Measurements from ENCODE around the gene RNF32.
"Not testable (repeated sequence)": the region's sequence is repeated elsewhere in the genome, so short reads cannot be mapped to it uniquely, and the experiment has no call there.

RNF32 gene

GRCh38 chr7:156691764-156692163 lies 51.2 kb downstream of the RNF32 start:
- Histone ChIP-seq H3K79me1 (ENCODE audit: low read length) (no peaks in the 10 kb centered on the region), H3K27me3 (ENCODE audit: insufficient read depth, low read length, poor library complexity) (no peaks in the 10 kb centered on the region), H2BK5ac (ENCODE audit: low read length) (no peak overlapping the region), H3K4me3 (ENCODE audit: low read length) (no peak overlapping the region), H3K9ac (ENCODE audit: low read length) (no peak overlapping the region), H2AK5ac (ENCODE audit: low read length) (no peak overlapping the region), H3K4me1 (ENCODE audit: control insufficient read depth, low read depth, low read length) (no peaks in the 10 kb centered on the region), H4K8ac (ENCODE audit: low read depth, low read length) (no peak overlapping the region), H3K56ac (ENCODE audit: low read length) (no peak overlapping the region), H3K79me2 (ENCODE audit: control insufficient read depth, insufficient read depth, low read length) (no peaks in the 10 kb centered on the region), H3K36me3 (ENCODE audit: control insufficient read depth, insufficient read depth, low read length) (no peaks in the 10 kb centered on the region), H3K23ac (ENCODE audit: low read length) (no peak overlapping the region), H4K5ac (ENCODE audit: low read length) (no peak overlapping the region), H3K18ac (ENCODE audit: low read length) (no peak overlapping the region), H3K27ac (ENCODE audit: low read depth, low read length) (no peak overlapping the region), H2BK120ac (ENCODE audit: low read depth, low read length) (no peak overlapping the region), H2BK15ac (replicated peaks; ENCODE audit: low read depth) (no peak overlapping the region), H3K4ac (ENCODE audit: low read depth, low read length) (no peak overlapping the region), H3K4me2 (ENCODE audit: low read length) (no peak overlapping the region)
- WGBS (ENCODE audit: extremely low coverage, insufficient coverage, low lambda C conversion rate), result no CpG with 5 or more reads among the region's 5 CpGs
- no peak for DNase-seq

DNA sequence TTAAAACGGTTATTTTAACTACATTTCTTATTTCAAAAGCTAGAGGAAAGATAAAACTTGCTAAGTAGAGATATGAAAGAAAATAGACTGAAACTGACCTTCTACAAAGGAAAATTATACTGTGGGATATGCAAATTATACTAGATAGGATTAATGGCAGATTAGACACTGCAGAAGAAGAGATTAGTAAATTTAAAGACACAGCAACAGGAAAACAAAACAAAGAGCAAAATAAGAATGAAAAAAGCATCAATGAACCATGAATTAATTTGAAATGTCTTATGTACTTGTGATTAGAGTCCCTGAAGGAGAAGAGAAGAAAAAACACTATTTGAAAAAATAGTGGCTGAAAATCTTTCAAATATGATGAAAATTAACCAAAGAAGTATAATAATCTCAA lies 52.3 kb downstream of the RNF32 start:
- Histone ChIP-seq H2BK15ac (replicated peaks; ENCODE audit: low read depth) (no peak overlapping the region), H3K27me3 (ENCODE audit: insufficient read depth, low read length, poor library complexity) (no peaks in the 10 kb centered on the region), H2AK5ac (ENCODE audit: low read length) (no peak overlapping the region), H3K27ac (ENCODE audit: low read depth, low read length) (no peak overlapping the region), H3K23ac (ENCODE audit: low read length) (no peak overlapping the region), H3K9ac (ENCODE audit: low read length) (no peak overlapping the region), H3K18ac (ENCODE audit: low read length) (no peak overlapping the region), H3K4me2 (ENCODE audit: low read length) (no peak overlapping the region), H3K36me3 (ENCODE audit: control insufficient read depth, insufficient read depth, low read length) (no peaks in the 10 kb centered on the region), H3K56ac (ENCODE audit: low read length) (no peak overlapping the region), H3K4me1 (ENCODE audit: control insufficient read depth, low read depth, low read length) (no peaks in the 10 kb centered on the region), H3K4me3 (ENCODE audit: low read length) (no peak overlapping the region), H2BK5ac (ENCODE audit: low read length) (no peak overlapping the region), H2BK120ac (ENCODE audit: low read depth, low read length) (no peak overlapping the region), H4K5ac (ENCODE audit: low read length) (no peak overlapping the region), H3K79me2 (ENCODE audit: control insufficient read depth, insufficient read depth, low read length) (no peaks in the 10 kb centered on the region), H4K8ac (ENCODE audit: low read depth, low read length) (no peak overlapping the region), H3K79me1 (ENCODE audit: low read length) (no peaks in the 10 kb centered on the region), H3K4ac (ENCODE audit: low read depth, low read length) (no peak overlapping the region)
- DNase-seq, result no peak
- no CpG with 5 or more reads among the region's 1 CpG for WGBS (ENCODE audit: extremely low coverage, insufficient coverage, low lambda C conversion rate)

GRCh38 chr7:156693627-156694026 lies 53.1 kb downstream of the RNF32 start:
- H3K79me1 ChIP-seq (ENCODE audit: low read length), result no peaks in the 10 kb centered on the region
- H3K23ac ChIP-seq (ENCODE audit: low read length), result no peak overlapping the region
- H3K27me3 ChIP-seq (ENCODE audit: insufficient read depth, low read length, poor library complexity), result no peaks in the 10 kb centered on the region
- H4K8ac ChIP-seq (ENCODE audit: low read depth, low read length), result no peak overlapping the region
- no peaks in the 10 kb centered on the region for H3K4me1 ChIP-seq (ENCODE audit: control insufficient read depth, low read depth, low read length)
- no peak overlapping the region for H3K4ac ChIP-seq (ENCODE audit: low read depth, low read length)
- H3K36me3 ChIP-seq (ENCODE audit: control insufficient read depth, insufficient read depth, low read length), result no peaks in the 10 kb centered on the region
- H4K5ac ChIP-seq (ENCODE audit: low read length), result no peak overlapping the region
- H3K9ac ChIP-seq (ENCODE audit: low read length), result no peak overlapping the region
- H3K18ac ChIP-seq (ENCODE audit: low read length), result no peak overlapping the region
- H2BK5ac ChIP-seq (ENCODE audit: low read length), result no peak overlapping the region
- no peaks in the 10 kb centered on the region for H3K79me2 ChIP-seq (ENCODE audit: control insufficient read depth, insufficient read depth, low read length)
- no peak overlapping the region for H2BK15ac ChIP-seq (replicated peaks; ENCODE audit: low read depth)
- DNase-seq, result no peak
- no peak overlapping the region for H2BK120ac ChIP-seq (ENCODE audit: low read depth, low read length)
- H3K4me2 ChIP-seq (ENCODE audit: low read length), result no peak overlapping the region
- H2AK5ac ChIP-seq (ENCODE audit: low read length), result no peak overlapping the region
- no peak overlapping the region for H3K56ac ChIP-seq (ENCODE audit: low read length)
- no peak overlapping the region for H3K4me3 ChIP-seq (ENCODE audit: low read length)
- no peak overlapping the region for H3K27ac ChIP-seq (ENCODE audit: low read depth, low read length)
- WGBS (ENCODE audit: extremely low coverage, insufficient coverage, low lambda C conversion rate), result no CpG with 5 or more reads among the region's 3 CpGs

GRCh38 chr7:156697283-156697682 lies 56.7 kb downstream of the RNF32 start:
- not testable (repeated sequence) for H3K23ac ChIP-seq (ENCODE audit: low read length); H2AK5ac ChIP-seq (ENCODE audit: low read length); H2BK15ac ChIP-seq (replicated peaks; ENCODE audit: low read depth); H4K5ac ChIP-seq (ENCODE audit: low read length); H3K79me1 ChIP-seq (ENCODE audit: low read length); H3K4ac ChIP-seq (ENCODE audit: low read depth, low read length); H3K27me3 ChIP-seq (ENCODE audit: insufficient read depth, low read length, poor library complexity); H3K79me2 ChIP-seq (ENCODE audit: control insufficient read depth, insufficient read depth, low read length); H3K18ac ChIP-seq (ENCODE audit: low read length); H2BK5ac ChIP-seq (ENCODE audit: low read length); H3K4me2 ChIP-seq (ENCODE audit: low read length); H3K4me3 ChIP-seq (ENCODE audit: low read length); H3K4me1 ChIP-seq (ENCODE audit: control insufficient read depth, low read depth, low read length); H3K27ac ChIP-seq (ENCODE audit: low read depth, low read length); H2BK120ac ChIP-seq (ENCODE audit: low read depth, low read length); H3K9ac ChIP-seq (ENCODE audit: low read length); H3K36me3 ChIP-seq (ENCODE audit: control insufficient read depth, insufficient read depth, low read length); H3K56ac ChIP-seq (ENCODE audit: low read length); H4K8ac ChIP-seq (ENCODE audit: low read depth, low read length)
- no CpG with 5 or more reads among the region's 9 CpGs for WGBS (ENCODE audit: extremely low coverage, insufficient coverage, low lambda C conversion rate)
- DNase-seq, result peak; percentile 20

- not testable (repeated sequence) for DNase-seq; H2BK120ac ChIP-seq (ENCODE audit: low read depth, low read length); H2BK5ac ChIP-seq (ENCODE audit: low read length); H3K4me2 ChIP-seq (ENCODE audit: low read length); H3K79me1 ChIP-seq (ENCODE audit: low read length); H3K36me3 ChIP-seq (ENCODE audit: control insufficient read depth, insufficient read depth, low read length); H3K56ac ChIP-seq (ENCODE audit: low read length); H2AK5ac ChIP-seq (ENCODE audit: low read length); H4K8ac ChIP-seq (ENCODE audit: low read depth, low read length); H3K4ac ChIP-seq (ENCODE audit: low read depth, low read length); H3K18ac ChIP-seq (ENCODE audit: low read length); H3K27me3 ChIP-seq (ENCODE audit: insufficient read depth, low read length, poor library complexity); H3K23ac ChIP-seq (ENCODE audit: low read length); H2BK15ac ChIP-seq (replicated peaks; ENCODE audit: low read depth); H4K5ac ChIP-seq (ENCODE audit: low read length); H3K4me3 ChIP-seq (ENCODE audit: low read length); H3K4me1 ChIP-seq (ENCODE audit: control insufficient read depth, low read depth, low read length); H3K27ac ChIP-seq (ENCODE audit: low read depth, low read length); H3K79me2 ChIP-seq (ENCODE audit: control insufficient read depth, insufficient read depth, low read length); H3K9ac ChIP-seq (ENCODE audit: low read length)
- no CpG with 5 or more reads among the region's 4 CpGs for WGBS (ENCODE audit: extremely low coverage, insufficient coverage, low lambda C conversion rate)
Observed at GRCh38 chr7:156698512-156698911, 57.9 kb downstream of the RNF32 start.

DNA sequence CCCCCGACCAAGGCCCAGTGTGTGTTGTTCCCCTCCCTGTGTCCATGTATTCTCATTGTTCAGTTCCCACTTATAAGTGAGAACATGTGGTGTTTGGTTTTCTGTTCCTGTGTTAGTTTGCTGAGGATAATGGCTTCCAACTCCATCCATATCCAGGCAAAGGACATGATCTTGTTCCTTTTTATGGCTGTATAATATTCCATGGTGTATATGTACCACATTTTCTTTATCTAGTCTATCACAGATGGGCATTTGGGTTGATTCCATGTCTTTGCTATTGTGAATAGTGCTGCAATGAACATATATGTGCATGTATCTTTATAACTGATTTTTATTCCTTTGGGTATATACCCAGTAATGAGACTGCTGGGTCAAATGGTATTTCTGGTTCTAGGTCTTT lies 61.2 kb downstream of the RNF32 start:
- WGBS (ENCODE audit: extremely low coverage, insufficient coverage, low lambda C conversion rate), result no CpG with 5 or more reads among the region's 1 CpG

More for the DNA sequence above, 61.2 kb downstream of the RNF32 start:
- H2BK120ac ChIP-seq (ENCODE audit: low read depth, low read length); H3K36me3 ChIP-seq (ENCODE audit: control insufficient read depth, insufficient read depth, low read length); H3K4ac ChIP-seq (ENCODE audit: low read depth, low read length); H2BK15ac ChIP-seq (replicated peaks; ENCODE audit: low read depth); H3K79me1 ChIP-seq (ENCODE audit: low read length); H3K18ac ChIP-seq (ENCODE audit: low read length); H2AK5ac ChIP-seq (ENCODE audit: low read length); H3K56ac ChIP-seq (ENCODE audit: low read length); H3K27me3 ChIP-seq (ENCODE audit: insufficient read depth, low read length, poor library complexity); H3K4me1 ChIP-seq (ENCODE audit: control insufficient read depth, low read depth, low read length); H4K5ac ChIP-seq (ENCODE audit: low read length); H3K4me2 ChIP-seq (ENCODE audit: low read length); H3K23ac ChIP-seq (ENCODE audit: low read length); DNase-seq; H3K9ac ChIP-seq (ENCODE audit: low read length); H3K79me2 ChIP-seq (ENCODE audit: control insufficient read depth, insufficient read depth, low read length); H4K8ac ChIP-seq (ENCODE audit: low read depth, low read length); H3K4me3 ChIP-seq (ENCODE audit: low read length); H2BK5ac ChIP-seq (ENCODE audit: low read length); H3K27ac ChIP-seq (ENCODE audit: low read depth, low read length): not testable (repeated sequence)

All from mesendoderm (in vitro differentiated cells).